Tibial nerve (tissue), 4 donors: ENCODE results near the gene MAP1LC3B2. TPM values are rescaled to one million over a fixed set of nuclear protein-coding genes. Genes with fewer than 3 reads are reported as not detected.

ENCODE experiments used
- DNase-seq, 2 donors: peaks; one replicate each; pipeline ENCODE4 v3.0.0-alpha.2; 2019; ENCODE audit warnings: low spot score in 2 of 2
- H3K27ac ChIP-seq, 4 donors: fragments of 200-600 bp; sonication (generic) in 3 of 4; one replicate each; pipeline ENCODE4 v1.5.1; 2017 to 2019; ENCODE audit warnings: mild to moderate bottlenecking in 1 of 4
- H3K27me3 ChIP-seq, 2 donors: fragments of 200-600 bp; sonication (generic) in 1 of 2; one replicate each; pipeline versions ENCODE4 v1.5.1 to v1.6.0; 2017 to 2019
- H3K36me3 ChIP-seq, 3 donors: fragments of 200-600 bp; sonication (generic); one replicate each; pipeline ENCODE4 v1.5.1; 2018 to 2019
- H3K4me1 ChIP-seq, 4 donors: fragments of 200-600 bp; sonication (generic) in 3 of 4; one replicate each; pipeline ENCODE4 v1.5.1; 2017 to 2019
- H3K4me3 ChIP-seq, 4 donors: fragments of 200-600 bp; sonication (generic) in 3 of 4; one replicate each; pipeline ENCODE4 v1.5.1; 2017 to 2019; ENCODE audit warnings: mild to moderate bottlenecking in 1 of 4, moderate library complexity in 1 of 4
- H3K9me3 ChIP-seq, 4 donors: fragments of 200-600 bp; sonication (generic) in 3 of 4; one replicate each; pipeline ENCODE4 v1.5.1; 2017 to 2019
- EP300 ChIP-seq, 2 donors: sonication (generic); formaldehyde crosslinking; IDR thresholded peaks; one replicate each; pipeline ENCODE4 v1.6.1; 2017; ENCODE audit warnings: antibody characterized with exemption in 2 of 2, mild to moderate bottlenecking in 1 of 2
- POLR2A ChIP-seq, 2 donors: fragments of 450-650 bp; IDR thresholded peaks; one replicate each; pipeline ENCODE4 v1.6.1; 2017; ENCODE audit warnings: antibody characterized with exemption in 2 of 2, mild to moderate bottlenecking in 2 of 2, moderate library complexity in 2 of 2
- WGBS, 2 donors: methylation state at CpG; one replicate each; pipeline ENCODE4 v1.1.5; 2018; 5-methylcytosine and 5-hydroxymethylcytosine counted together
- total RNA-seq, 4 donors: library from RNA; depleted of rRNA; stranded (reverse); fragments of >200 nt; gene quantifications; one replicate each; pipeline ENCODE4 v1.1.0, GENCODE V29; 2016
- TF ChIP-seq, protein P1 (sequence below), 5 experiments: fragments of 200-600 bp in 3 of 5; fragments of 450-650 bp in 2 of 5; sonication (generic) in 3 of 5; IDR thresholded peaks; one replicate each; pipeline ENCODE4 v1.5.1; 2016 to 2019; ENCODE audit warnings: antibody characterized with exemption in 5 of 5, mild to moderate bottlenecking in 3 of 5, moderate library complexity in 2 of 5

The MAP1LC3B2 gene
- total RNA-seq, 4 donors from 2014 or later = 0.98 to 1.7 TPM; not detected in 2

DNA sequence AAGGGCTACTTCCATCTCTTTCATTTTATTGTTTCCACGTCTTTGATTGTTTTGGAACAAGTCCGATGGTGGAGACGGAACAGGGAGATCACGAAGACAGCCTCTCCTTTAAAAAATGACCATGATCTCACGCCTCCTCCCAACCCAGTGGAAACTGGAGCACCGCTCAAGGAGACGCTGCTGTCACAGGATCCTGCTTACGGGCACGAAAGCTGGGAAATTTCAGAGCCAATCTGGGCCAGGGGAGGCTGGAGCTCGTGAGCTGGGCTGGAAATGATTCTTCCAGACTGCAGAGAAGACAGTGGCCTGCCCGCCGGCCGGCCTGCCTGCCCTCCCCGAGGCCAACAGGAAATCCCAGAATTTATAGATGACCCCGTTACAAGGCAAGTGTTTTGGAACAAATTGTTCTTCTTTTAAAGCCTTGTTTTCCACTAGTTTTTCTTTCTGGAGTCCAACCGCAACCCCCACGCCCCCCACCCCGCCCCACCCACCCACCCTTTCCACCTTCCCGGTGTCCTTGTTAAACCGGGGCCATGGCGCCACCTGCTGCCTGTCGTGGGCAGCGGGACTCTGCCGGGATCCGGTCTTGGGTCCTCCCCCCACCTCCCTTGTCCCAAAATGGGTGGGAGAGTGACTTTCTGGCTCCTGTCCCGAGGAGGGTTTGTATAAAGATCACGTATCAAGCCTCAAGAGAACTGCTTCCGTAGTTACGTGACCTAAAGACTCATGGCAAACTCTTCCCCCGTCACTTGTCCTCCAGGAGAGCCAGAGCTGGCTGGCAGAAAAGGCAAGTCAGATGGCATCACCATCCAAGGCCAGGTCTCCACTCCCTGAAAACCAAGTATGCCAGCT, 40.3 kb downstream of the MAP1LC3B2 start:
- TF ChIP-seq POLR2A (IDR thresholded peaks at IDR 0.05) (peak in 1 of 2 donors; percentile 27), EP300 (IDR thresholded peaks at IDR 0.05) (peak in 1 of 2 donors; percentile 83)
- TF ChIP-seq, protein P1, sequence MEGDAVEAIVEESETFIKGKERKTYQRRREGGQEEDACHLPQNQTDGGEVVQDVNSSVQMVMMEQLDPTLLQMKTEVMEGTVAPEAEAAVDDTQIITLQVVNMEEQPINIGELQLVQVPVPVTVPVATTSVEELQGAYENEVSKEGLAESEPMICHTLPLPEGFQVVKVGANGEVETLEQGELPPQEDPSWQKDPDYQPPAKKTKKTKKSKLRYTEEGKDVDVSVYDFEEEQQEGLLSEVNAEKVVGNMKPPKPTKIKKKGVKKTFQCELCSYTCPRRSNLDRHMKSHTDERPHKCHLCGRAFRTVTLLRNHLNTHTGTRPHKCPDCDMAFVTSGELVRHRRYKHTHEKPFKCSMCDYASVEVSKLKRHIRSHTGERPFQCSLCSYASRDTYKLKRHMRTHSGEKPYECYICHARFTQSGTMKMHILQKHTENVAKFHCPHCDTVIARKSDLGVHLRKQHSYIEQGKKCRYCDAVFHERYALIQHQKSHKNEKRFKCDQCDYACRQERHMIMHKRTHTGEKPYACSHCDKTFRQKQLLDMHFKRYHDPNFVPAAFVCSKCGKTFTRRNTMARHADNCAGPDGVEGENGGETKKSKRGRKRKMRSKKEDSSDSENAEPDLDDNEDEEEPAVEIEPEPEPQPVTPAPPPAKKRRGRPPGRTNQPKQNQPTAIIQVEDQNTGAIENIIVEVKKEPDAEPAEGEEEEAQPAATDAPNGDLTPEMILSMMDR (IDR thresholded peaks at IDR 0.05) = peak; percentile 52 to 76 (median 67)
- Histone ChIP-seq H3K9me3 (no peaks in the 10 kb centered on the region), H3K36me3 (no peaks in the 10 kb centered on the region), H3K27ac (peak overlapping the region; percentile 30 to 90 (median 74)), H3K4me3 (peak overlapping the region; percentile 6 to 46 (median 25)), H3K4me1 (peaks cover 0 to 48% (median 11%) of the 10 kb centered on the region in 4 donors), H3K27me3 (no peaks in the 10 kb centered on the region)
- peak; percentile 79 to 86 for DNase-seq
- WGBS, 2 donors = 4 to 7% methylated on average over 27 to 30 of the region's 30 CpGs

DNA sequence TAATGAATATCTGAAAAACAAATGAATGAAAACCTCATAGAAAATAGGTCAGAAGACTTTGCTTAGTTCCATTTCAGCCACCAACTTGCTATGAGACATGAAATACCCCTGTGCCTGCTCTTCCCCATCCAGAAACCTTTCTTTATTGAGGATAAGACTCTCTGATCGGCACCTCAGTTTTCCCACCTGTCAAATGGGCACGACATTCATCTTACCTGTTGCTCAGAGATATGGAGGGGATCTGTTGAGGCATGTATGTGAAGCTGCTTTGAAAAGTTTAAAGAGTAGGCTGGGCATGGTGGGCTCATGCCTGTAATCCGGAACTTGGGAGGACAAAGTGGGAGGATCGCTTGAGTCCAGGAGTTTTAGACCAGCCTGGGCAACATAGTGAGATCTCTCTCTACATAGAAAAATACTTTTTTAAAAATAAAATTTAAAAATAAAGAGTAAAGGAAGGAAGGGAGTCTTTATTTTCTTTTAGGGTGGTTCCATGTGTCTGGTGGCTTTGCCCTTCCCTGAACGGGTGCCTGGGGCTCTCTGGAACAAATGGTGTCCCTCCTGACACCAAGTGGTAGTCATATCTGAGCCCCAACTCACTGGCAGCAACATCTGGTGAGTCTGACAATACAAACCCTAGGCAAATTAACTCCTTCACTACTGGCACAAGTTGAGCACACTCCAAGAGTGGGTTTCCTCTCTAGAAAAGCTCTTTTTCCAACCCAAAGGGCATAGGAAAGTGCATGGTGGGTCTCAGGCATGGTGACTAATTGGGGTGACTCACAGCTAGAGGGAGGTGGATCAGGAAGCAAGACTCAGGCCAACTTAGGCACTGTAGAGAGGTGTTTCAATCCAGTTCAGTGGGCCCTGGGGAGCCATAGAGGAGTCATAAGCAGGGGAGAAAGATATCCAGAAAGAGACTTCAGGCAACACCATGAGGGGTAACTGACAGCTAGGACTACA, 42.1 kb downstream of the MAP1LC3B2 start:
- Histone ChIP-seq H3K4me3 (no peak overlapping the region), H3K27ac (peak overlapping the region in 1 of 4 donors; percentile 21), H3K9me3 (no peaks in the 10 kb centered on the region), H3K27me3 (no peaks in the 10 kb centered on the region), H3K4me1 (peaks cover 0 to 50% (median 4%) of the 10 kb centered on the region in 4 donors), H3K36me3 (no peaks in the 10 kb centered on the region)
- WGBS, 2 donors = 89 to 91% methylated on average over 5 of the region's 5 CpGs
- no peak for DNase-seq
- TF ChIP-seq POLR2A (IDR thresholded peaks at IDR 0.05) (no peak), EP300 (IDR thresholded peaks at IDR 0.05) (no peak)
- TF ChIP-seq, protein P1 (IDR thresholded peaks at IDR 0.05) = no peak

DNA sequence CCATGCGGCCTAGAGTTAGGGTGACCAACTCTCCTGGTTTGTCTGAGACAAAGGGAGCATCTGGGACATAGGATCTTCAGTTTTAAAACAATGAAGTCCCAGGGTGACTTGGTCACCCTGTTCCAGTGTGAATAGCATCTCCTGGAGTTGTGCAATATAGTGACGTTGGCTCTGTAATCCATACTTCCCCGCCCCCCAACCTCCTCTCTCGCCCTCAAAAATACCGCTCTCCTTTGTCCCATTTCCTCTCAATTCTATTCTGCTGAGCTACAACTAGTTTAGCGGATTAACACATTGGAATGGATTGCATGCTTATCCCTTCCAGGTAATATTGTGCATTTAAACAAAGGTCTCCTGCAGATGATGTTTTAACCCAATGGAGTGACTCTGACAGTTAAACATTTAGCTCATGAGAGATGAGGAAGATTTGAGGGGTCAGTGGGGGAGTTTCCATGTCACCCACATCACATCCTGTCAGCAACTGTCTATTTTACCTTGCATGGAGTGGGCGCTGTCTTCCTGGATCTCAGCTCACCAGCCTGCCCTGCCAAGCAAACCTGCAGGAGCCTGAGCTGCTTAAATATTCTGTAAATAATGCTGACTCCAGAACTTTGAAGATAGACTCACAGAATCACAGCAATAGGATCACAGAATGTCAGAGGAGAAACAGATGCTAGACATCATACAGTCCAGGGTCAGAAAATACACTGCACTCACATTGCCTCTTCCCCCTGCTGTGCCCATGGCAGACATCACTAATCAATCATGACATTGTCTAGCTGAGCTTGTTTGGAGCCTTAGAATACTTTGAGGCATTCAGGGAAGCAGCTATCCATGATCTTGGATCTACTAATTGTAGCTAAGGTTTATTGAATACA, 43.0 kb downstream of the MAP1LC3B2 start:
- H3K4me3 ChIP-seq = no peak overlapping the region
- no peaks in the 10 kb centered on the region for H3K36me3 ChIP-seq
- peak overlapping the region in 1 of 4 donors; percentile 21 for H3K27ac ChIP-seq
- TF ChIP-seq, protein P1 (IDR thresholded peaks at IDR 0.05) = no peak
- no peak for TF ChIP-seq POLR2A (IDR thresholded peaks at IDR 0.05)
- TF ChIP-seq EP300 (IDR thresholded peaks at IDR 0.05) = no peak
- peaks cover 0 to 50% (median 4%) of the 10 kb centered on the region in 4 donors for H3K4me1 ChIP-seq
- H3K27me3 ChIP-seq = no peaks in the 10 kb centered on the region
- H3K9me3 ChIP-seq = no peaks in the 10 kb centered on the region
- WGBS, 2 donors = 83 to 86% methylated on average over 7 of the region's 7 CpGs
- no peak for DNase-seq

DNA sequence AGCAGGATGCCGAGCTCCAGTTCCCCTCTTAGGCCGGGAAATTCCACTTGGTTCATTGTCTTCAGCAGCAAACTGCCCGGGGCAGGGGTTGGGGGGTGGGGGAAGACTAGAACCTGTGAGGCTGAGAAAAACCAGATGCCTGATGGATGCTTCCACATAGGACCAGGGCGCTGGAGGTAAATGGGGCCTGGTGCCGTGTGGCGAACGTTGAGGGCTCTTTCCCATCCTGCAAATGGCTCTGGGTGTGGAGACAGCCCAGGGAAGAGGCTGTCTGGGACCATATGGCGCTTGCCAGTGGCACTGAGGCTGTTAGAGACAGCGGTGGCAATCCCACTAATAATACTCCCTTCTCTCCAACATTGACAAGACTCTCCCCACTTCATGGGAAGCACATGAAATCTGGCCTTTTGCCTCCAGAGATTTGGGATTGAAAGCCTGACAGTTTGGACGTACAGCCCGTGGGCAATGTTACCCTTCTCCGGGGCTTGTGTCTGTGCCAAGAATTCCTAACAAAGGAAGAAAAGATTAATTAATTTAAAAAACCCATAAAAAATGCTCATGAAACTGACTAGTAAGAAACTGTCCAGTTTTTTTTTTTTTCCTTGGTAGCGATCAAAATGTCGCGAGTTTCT, 44.5 kb downstream of the MAP1LC3B2 start:
- Histone ChIP-seq H3K4me3 (no peak overlapping the region), H3K27me3 (no peaks in the 10 kb centered on the region), H3K9me3 (no peaks in the 10 kb centered on the region), H3K4me1 (peaks cover 0 to 41% (median 3%) of the 10 kb centered on the region in 4 donors), H3K27ac (peak overlapping the region in 1 of 4 donors; percentile 26), H3K36me3 (no peaks in the 10 kb centered on the region)
- 67 to 69% methylated on average over 15 of the region's 15 CpGs for WGBS, 2 donors
- DNase-seq = no peak
- TF ChIP-seq POLR2A (IDR thresholded peaks at IDR 0.05) = no peak
- no peak for TF ChIP-seq EP300 (IDR thresholded peaks at IDR 0.05)
- TF ChIP-seq, protein P1 (IDR thresholded peaks at IDR 0.05) = no peak
